NAMALWA (cell line): ENCODE results near the gene TMEM208.

Experiments used
- DNase-seq: peaks from one replicate; pipeline ENCODE4 v3.0.0-alpha.2; 2015; ENCODE audit warnings: low spot score

Gene TMEM208

GRCh38 chr16:67237396-67238277, 10.7 kb downstream of the TMEM208 start:
- DNase-seq: no peak

GRCh38 chr16:67238278-67238575, 11.3 kb downstream of the TMEM208 start:
- no peak for DNase-seq

- no peak for DNase-seq
Measured at GRCh38 chr16:67238806-67239470, 12.0 kb downstream of the TMEM208 start.

GRCh38 chr16:67240506-67240905, 13.6 kb downstream of the TMEM208 start:
- no peak for DNase-seq

- DNase-seq: no peak
Measured at GRCh38 chr16:67241008-67241900, 14.3 kb downstream of the TMEM208 start.

GRCh38 chr16:67242138-67242730, 15.3 kb downstream of the TMEM208 start:
- no peak for DNase-seq

- no peak for DNase-seq
Measured at GRCh38 chr16:67243481-67243880, 16.6 kb downstream of the TMEM208 start.

GRCh38 chr16:67244387-67245185, 17.7 kb downstream of the TMEM208 start:
- peak; percentile 89 for DNase-seq

- peak; percentile 41 for DNase-seq
Measured at GRCh38 chr16:67245186-67245585, 18.3 kb downstream of the TMEM208 start.

- DNase-seq: no peak
Measured at GRCh38 chr16:67245674-67246080, 18.7 kb downstream of the TMEM208 start.

GRCh38 chr16:67246081-67246755, 19.3 kb downstream of the TMEM208 start:
- peak; percentile 69 for DNase-seq

- DNase-seq: peak; percentile 56
Measured at GRCh38 chr16:67246756-67247191, 19.8 kb downstream of the TMEM208 start.

GRCh38 chr16:67247192-67248072, 20.5 kb downstream of the TMEM208 start, which contains the start of gene FHOD1:
TSS of gene FHOD1 (minus strand) at chr16:67247481. CDS start at chr16:67247410, 71 bp downstream.
- peak; percentile 98 for DNase-seq

- DNase-seq: peak; percentile 36
Measured at GRCh38 chr16:67248073-67248400, 21.1 kb downstream of the TMEM208 start.

- DNase-seq: peak; percentile 40
Measured at GRCh38 chr16:67248401-67249177, 21.7 kb downstream of the TMEM208 start, which contains the start of gene SLC9A5. TSS of gene SLC9A5 (plus strand) at chr16:67248979. CDS start at chr16:67249015, 36 bp downstream.

- DNase-seq: no peak
Measured at GRCh38 chr16:67249178-67250044, 22.5 kb downstream of the TMEM208 start.

- DNase-seq: no peak
Measured at GRCh38 chr16:67250045-67250327, 23.1 kb downstream of the TMEM208 start.
